Measurements from ENCODE around the gene EYS. TPM values are rescaled to one million over a fixed set of nuclear protein-coding genes. Genes with fewer than 3 reads are reported as not detected.

EYS gene
- total and polyA plus RNA-seq, 2 experiments from 2014 or later, result under 0.01 to 0.15 TPM

- no peaks in the 10 kb centered on the region for H3K36me3 ChIP-seq
- no peak for DNase-seq (ENCODE audit: low read depth in 1 of 2, low spot score in 1 of 2)
- H3K27ac ChIP-seq, result no peak overlapping the region
- TF ChIP-seq CTCF (IDR thresholded peaks at IDR 0.05; ENCODE audit: low read depth, low read length), result no peak
- H3K27me3 ChIP-seq, result no peaks in the 10 kb centered on the region
- H3K4me1 ChIP-seq (ENCODE audit: low read depth), result peaks cover 9% of the 10 kb centered on the region
- H3K9me3 ChIP-seq (ENCODE audit: low read depth), result no peaks in the 10 kb centered on the region
- no peak overlapping the region for H3K4me3 ChIP-seq
Observed at GRCh38 chr6:63999613-64000012, 1707.4 kb downstream of the EYS start.

- peak overlapping the region; percentile 13 for H3K27ac ChIP-seq
- H3K4me1 ChIP-seq (ENCODE audit: low read depth), result peaks cover 9% of the 10 kb centered on the region
- TF ChIP-seq CTCF (IDR thresholded peaks at IDR 0.05; ENCODE audit: low read depth, low read length), result no peak
- H3K36me3 ChIP-seq, result no peaks in the 10 kb centered on the region
- H3K27me3 ChIP-seq, result no peaks in the 10 kb centered on the region
- no peak overlapping the region for H3K4me3 ChIP-seq
- H3K9me3 ChIP-seq (ENCODE audit: low read depth), result no peaks in the 10 kb centered on the region
- peak in 1 of 2 donors; percentile 6 for DNase-seq (ENCODE audit: low read depth in 1 of 2, low spot score in 1 of 2)
Observed at GRCh38 chr6:63998991-63999390, 1708.0 kb downstream of the EYS start.

GRCh38 chr6:63997734-63998133 is 1709.3 kb downstream of the EYS start:
- no peak for DNase-seq (ENCODE audit: low read depth in 1 of 2, low spot score in 1 of 2)
- no peaks in the 10 kb centered on the region for H3K27me3 ChIP-seq
- H3K27ac ChIP-seq, result no peak overlapping the region
- no peaks in the 10 kb centered on the region for H3K36me3 ChIP-seq
- no peak overlapping the region for H3K4me3 ChIP-seq
- TF ChIP-seq CTCF (IDR thresholded peaks at IDR 0.05; ENCODE audit: low read depth, low read length), result no peak
- peaks cover 9% of the 10 kb centered on the region for H3K4me1 ChIP-seq (ENCODE audit: low read depth)
- H3K9me3 ChIP-seq (ENCODE audit: low read depth), result no peaks in the 10 kb centered on the region

- H3K4me3 ChIP-seq, result no peak overlapping the region
- H3K9me3 ChIP-seq (ENCODE audit: low read depth), result no peaks in the 10 kb centered on the region
- no peak overlapping the region for H3K27ac ChIP-seq
- no peaks in the 10 kb centered on the region for H3K27me3 ChIP-seq
- DNase-seq (ENCODE audit: low read depth in 1 of 2, low spot score in 1 of 2), result no peak
- no peaks in the 10 kb centered on the region for H3K36me3 ChIP-seq
- peaks cover 9% of the 10 kb centered on the region for H3K4me1 ChIP-seq (ENCODE audit: low read depth)
- no peak for TF ChIP-seq CTCF (IDR thresholded peaks at IDR 0.05; ENCODE audit: low read depth, low read length)
Observed at GRCh38 chr6:63997221-63997620, 1709.8 kb downstream of the EYS start.

- Histone ChIP-seq H3K27ac (no peak overlapping the region), H3K27me3 (no peaks in the 10 kb centered on the region), H3K9me3 (ENCODE audit: low read depth) (no peaks in the 10 kb centered on the region), H3K36me3 (no peaks in the 10 kb centered on the region), H3K4me1 (ENCODE audit: low read depth) (no peaks in the 10 kb centered on the region), H3K4me3 (no peak overlapping the region)
- DNase-seq (ENCODE audit: low read depth in 1 of 2, low spot score in 1 of 2), result peak in 1 of 2 donors; percentile 2
- TF ChIP-seq CTCF (IDR thresholded peaks at IDR 0.05; ENCODE audit: low read depth, low read length), result no peak
Observed at GRCh38 chr6:63985223-63985622, 1721.8 kb downstream of the EYS start.

- Histone ChIP-seq H3K36me3 (no peaks in the 10 kb centered on the region), H3K9me3 (ENCODE audit: low read depth) (no peaks in the 10 kb centered on the region), H3K27ac (no peak overlapping the region), H3K27me3 (no peaks in the 10 kb centered on the region), H3K4me1 (ENCODE audit: low read depth) (no peaks in the 10 kb centered on the region), H3K4me3 (no peak overlapping the region)
- peak in 1 of 2 donors; percentile 21 for DNase-seq (ENCODE audit: low read depth in 1 of 2, low spot score in 1 of 2)
- TF ChIP-seq CTCF (IDR thresholded peaks at IDR 0.05; ENCODE audit: low read depth, low read length), result no peak
Observed at GRCh38 chr6:63975699-63976098, 1731.3 kb downstream of the EYS start.

All from cardiac muscle cell (in vitro differentiated cells and primary cell).